Parathyroid adenoma (tissue), 2 donors: ENCODE data around the gene FGFR1OP2.

Experiments used
- H2AFZ ChIP-seq: fragments of 300-600 bp; sonication (generic); one replicate; pipeline ENCODE4 v1.7.0; 2017; ENCODE audit warnings: antibody characterized with exemption, mild to moderate bottlenecking
- H3K27ac ChIP-seq: fragments of 300-600 bp; sonication (generic); one replicate; pipeline ENCODE4 v1.7.0; 2017
- H3K27me3 ChIP-seq: fragments of 300-600 bp; sonication (generic); one replicate; pipeline ENCODE4 v1.7.0; 2017; ENCODE audit warnings: low read length; ENCODE audit not compliant: control insufficient read depth, insufficient read depth
- H3K36me3 ChIP-seq: fragments of 300-600 bp; sonication (generic); one replicate; pipeline ENCODE4 v1.7.0; 2017; ENCODE audit warnings: low read length; ENCODE audit not compliant: control insufficient read depth, insufficient read depth
- H3K4me1 ChIP-seq: fragments of 300-600 bp; sonication (generic); one replicate; pipeline ENCODE4 v1.7.0; 2017; ENCODE audit warnings: control low read depth
- H3K4me2 ChIP-seq: fragments of 300-600 bp; sonication (generic); one replicate; pipeline ENCODE4 v1.7.0; 2017; ENCODE audit warnings: low read length
- H3K4me3 ChIP-seq: fragments of 300-600 bp; sonication (generic); one replicate; pipeline ENCODE4 v1.7.0; 2017; ENCODE audit warnings: low read depth, low read length
- H3K79me2 ChIP-seq: fragments of 300-600 bp; sonication (generic); one replicate; pipeline ENCODE4 v1.7.0; 2017; ENCODE audit warnings: control low read depth
- H3K9ac ChIP-seq: fragments of 300-600 bp; sonication (generic); one replicate; pipeline ENCODE4 v1.7.0; 2017; ENCODE audit warnings: mild to moderate bottlenecking
- H3K9me3 ChIP-seq: fragments of 300-600 bp; sonication (generic); one replicate; pipeline ENCODE4 v1.7.0; 2017; ENCODE audit warnings: low read length; ENCODE audit not compliant: control insufficient read depth
- TF ChIP-seq, protein P1 (sequence below): fragments of 300-600 bp; sonication (generic); IDR thresholded peaks from one replicate; pipeline ENCODE4 v1.7.0; 2017; ENCODE audit warnings: antibody characterized with exemption, mild to moderate bottlenecking
- donor health status: primary hyperparathyroidism.

FGFR1OP2 gene

DNA sequence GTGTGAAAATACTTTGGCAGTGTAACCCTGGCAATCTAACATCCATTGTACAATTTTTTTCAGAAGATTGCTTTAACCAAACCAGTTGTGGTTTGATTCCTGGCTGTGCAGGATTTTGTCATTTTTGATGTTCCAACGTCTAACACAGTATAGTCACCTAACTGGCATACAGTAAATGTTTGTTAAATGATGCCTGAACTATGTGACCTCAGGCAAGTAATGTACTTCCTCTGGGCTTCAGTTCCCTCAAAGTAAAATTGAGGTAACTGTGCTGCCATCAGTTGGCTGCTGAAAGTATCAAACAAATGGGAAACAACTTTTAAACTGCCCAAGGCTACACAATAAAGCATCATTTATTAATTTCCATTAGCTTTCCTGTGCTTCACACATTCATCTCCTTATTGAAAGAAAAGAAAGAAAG, 71.6 kb downstream of the FGFR1OP2 start:
- Histone ChIP-seq H3K9me3 (no peaks in the 10 kb centered on the region), H3K4me1 (peaks cover 11% of the 10 kb centered on the region), H3K36me3 (no peaks in the 10 kb centered on the region), H3K27me3 (no peaks in the 10 kb centered on the region), H3K9ac (no peak overlapping the region), H3K79me2 (peaks cover 2% of the 10 kb centered on the region), H2AFZ (no peak overlapping the region), H3K4me2 (no peak overlapping the region), H3K4me3 (no peak overlapping the region), H3K27ac (no peak overlapping the region)
- TF ChIP-seq, protein P1, sequence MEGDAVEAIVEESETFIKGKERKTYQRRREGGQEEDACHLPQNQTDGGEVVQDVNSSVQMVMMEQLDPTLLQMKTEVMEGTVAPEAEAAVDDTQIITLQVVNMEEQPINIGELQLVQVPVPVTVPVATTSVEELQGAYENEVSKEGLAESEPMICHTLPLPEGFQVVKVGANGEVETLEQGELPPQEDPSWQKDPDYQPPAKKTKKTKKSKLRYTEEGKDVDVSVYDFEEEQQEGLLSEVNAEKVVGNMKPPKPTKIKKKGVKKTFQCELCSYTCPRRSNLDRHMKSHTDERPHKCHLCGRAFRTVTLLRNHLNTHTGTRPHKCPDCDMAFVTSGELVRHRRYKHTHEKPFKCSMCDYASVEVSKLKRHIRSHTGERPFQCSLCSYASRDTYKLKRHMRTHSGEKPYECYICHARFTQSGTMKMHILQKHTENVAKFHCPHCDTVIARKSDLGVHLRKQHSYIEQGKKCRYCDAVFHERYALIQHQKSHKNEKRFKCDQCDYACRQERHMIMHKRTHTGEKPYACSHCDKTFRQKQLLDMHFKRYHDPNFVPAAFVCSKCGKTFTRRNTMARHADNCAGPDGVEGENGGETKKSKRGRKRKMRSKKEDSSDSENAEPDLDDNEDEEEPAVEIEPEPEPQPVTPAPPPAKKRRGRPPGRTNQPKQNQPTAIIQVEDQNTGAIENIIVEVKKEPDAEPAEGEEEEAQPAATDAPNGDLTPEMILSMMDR: no peak

DNA sequence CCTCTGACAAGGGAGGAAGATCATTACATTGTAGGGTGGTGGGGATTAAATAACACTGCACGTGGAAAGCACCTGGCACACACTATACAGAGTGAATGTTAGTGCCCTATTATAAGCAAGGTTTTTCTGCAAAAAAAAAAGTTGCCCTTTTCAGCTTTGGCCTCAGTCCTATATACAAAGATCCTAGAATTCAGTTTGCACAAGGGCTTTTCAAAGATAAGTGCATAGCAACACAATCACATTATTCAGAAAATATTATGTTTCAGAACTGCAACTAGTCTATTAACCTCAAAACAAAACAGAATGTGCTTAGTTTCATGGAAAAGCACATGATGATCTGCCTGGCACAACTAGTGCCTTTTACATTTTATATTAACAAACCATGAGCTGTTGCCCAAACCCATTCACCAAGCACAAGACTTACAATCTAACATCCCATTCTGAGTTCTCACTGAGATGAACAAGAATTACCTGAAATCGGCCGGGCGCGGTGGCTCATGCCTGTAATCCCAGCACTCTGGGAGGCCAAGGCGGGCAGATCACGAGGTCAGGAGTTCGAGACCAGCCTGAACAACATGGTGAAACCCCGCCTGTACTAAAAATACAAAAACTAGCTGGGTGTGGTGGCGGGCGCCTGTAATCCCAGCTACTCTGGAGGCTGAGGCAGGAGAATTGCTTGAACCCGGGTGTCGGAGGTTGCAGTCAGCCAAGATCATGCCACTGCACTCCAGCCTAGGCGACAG, 74.1 kb downstream of the FGFR1OP2 start:
- Histone ChIP-seq H3K79me2 (peaks cover 2% of the 10 kb centered on the region), H3K9ac (no peak overlapping the region), H3K4me3 (no peak overlapping the region), H3K4me2 (no peak overlapping the region), H3K27me3 (no peaks in the 10 kb centered on the region), H3K36me3 (no peaks in the 10 kb centered on the region), H3K4me1 (peaks cover 18% of the 10 kb centered on the region), H3K9me3 (no peaks in the 10 kb centered on the region), H2AFZ (no peak overlapping the region), H3K27ac (no peak overlapping the region)
- TF ChIP-seq, protein P1: no peak

DNA sequence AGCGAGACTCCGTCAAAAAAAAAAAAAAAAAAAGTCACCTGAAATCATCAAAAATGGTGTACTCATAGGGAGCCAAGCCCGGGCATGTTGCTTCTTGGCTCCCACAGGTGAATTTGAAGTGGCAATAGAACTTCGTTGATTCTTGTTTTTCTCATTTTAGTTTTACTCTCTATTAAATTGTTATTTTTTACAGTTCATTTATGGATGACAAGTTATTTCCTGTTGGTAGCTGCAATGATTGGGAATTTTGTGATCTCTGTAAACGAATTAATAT, 74.6 kb downstream of the FGFR1OP2 start:
- no peaks in the 10 kb centered on the region for H3K27me3 ChIP-seq
- H3K36me3 ChIP-seq: no peaks in the 10 kb centered on the region
- no peak overlapping the region for H3K27ac ChIP-seq
- TF ChIP-seq, protein P1: no peak
- no peaks in the 10 kb centered on the region for H3K79me2 ChIP-seq
- no peak overlapping the region for H2AFZ ChIP-seq
- peak overlapping the region; percentile 96 for H3K4me2 ChIP-seq
- H3K4me3 ChIP-seq: no peak overlapping the region
- peaks cover 18% of the 10 kb centered on the region for H3K4me1 ChIP-seq
- H3K9ac ChIP-seq: no peak overlapping the region
- no peaks in the 10 kb centered on the region for H3K9me3 ChIP-seq

DNA sequence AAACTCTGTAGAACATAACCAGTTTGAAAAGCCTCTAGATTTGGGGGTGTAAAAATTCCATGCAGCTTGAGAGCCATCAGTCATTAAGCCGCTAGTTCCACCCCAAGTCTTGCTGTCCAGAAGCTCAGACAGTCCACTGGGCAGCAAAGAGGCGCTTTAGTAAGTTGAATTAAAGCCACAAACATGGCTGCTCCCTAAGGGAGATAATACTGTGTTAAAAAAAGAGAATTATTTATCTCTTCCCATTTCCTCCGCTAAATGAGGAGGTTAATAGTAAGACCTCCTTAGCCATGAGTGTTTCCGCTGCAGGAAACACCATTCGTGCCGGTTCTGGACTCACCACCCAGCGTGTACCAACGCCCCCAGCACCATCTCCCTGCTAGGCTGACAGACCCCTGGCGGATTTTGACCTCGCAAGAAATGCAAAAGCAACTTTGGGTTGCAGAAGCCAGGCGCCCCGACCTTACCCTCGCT, 75.4 kb downstream of the FGFR1OP2 start:
- no peaks in the 10 kb centered on the region for H3K9me3 ChIP-seq
- H3K27ac ChIP-seq: peak overlapping the region; percentile 94
- TF ChIP-seq, protein P1: no peak
- peak overlapping the region; percentile 96 for H2AFZ ChIP-seq
- H3K27me3 ChIP-seq: no peaks in the 10 kb centered on the region
- peaks cover 18% of the 10 kb centered on the region for H3K4me1 ChIP-seq
- no peak overlapping the region for H3K9ac ChIP-seq
- no peaks in the 10 kb centered on the region for H3K79me2 ChIP-seq
- H3K36me3 ChIP-seq: no peaks in the 10 kb centered on the region
- H3K4me3 ChIP-seq: peak overlapping the region; percentile 84
- H3K4me2 ChIP-seq: peak overlapping the region; percentile 96
